GM12878 (cell line): ENCODE measurements around the gene RGL1. TPM values are rescaled to one million over a fixed set of nuclear protein-coding genes. Genes with fewer than 3 reads are reported as not detected.

Source experiments
- BMI1 ChIP-seq: fragments of 450-650 bp; IDR thresholded peaks from 2 replicates; pipeline ENCODE4 v1.6.1; 2016; ENCODE audit warnings: mild to moderate bottlenecking, moderate library complexity, borderline replicate concordance
- BRCA1 ChIP-seq: IDR thresholded peaks from 2 replicates; pipeline ENCODE4 v1.6.1; 2011; ENCODE audit warnings: low read depth, low read length, improper control_type of control experiment
- CREB1 ChIP-seq: IDR thresholded peaks from 2 replicates; pipeline ENCODE4 v1.6.1; 2012; ENCODE audit warnings: low read depth, mild to moderate bottlenecking, inconsistent platforms
- DPF2 ChIP-seq: fragments of 450-650 bp; IDR thresholded peaks from 2 replicates; pipeline ENCODE4 v1.6.1; 2017; ENCODE audit warnings: mild to moderate bottlenecking
- HDGF ChIP-seq: fragments of 450-650 bp; IDR thresholded peaks from 2 replicates; pipeline ENCODE4 v1.6.1; 2016; ENCODE audit warnings: antibody characterized with exemption
- KLF5 ChIP-seq: fragments of 450-650 bp; IDR thresholded peaks from 2 replicates; pipeline ENCODE4 v1.6.1; 2014; ENCODE audit warnings: mild to moderate bottlenecking; ENCODE audit not compliant: partially characterized antibody
- NFYB ChIP-seq: IDR thresholded peaks from 2 replicates; pipeline ENCODE4 v1.6.1; 2011; ENCODE audit warnings: low read depth, mild to moderate bottlenecking, low read length, improper control_type of control experiment, moderate library complexity; ENCODE audit not compliant: insufficient read depth
- NR2F1 ChIP-seq: fragments of 450-650 bp; conservative IDR thresholded peaks from 2 replicates; pipeline ENCODE4 v1.6.1; 2017; ENCODE audit warnings: mild to moderate bottlenecking
- SIX5 ChIP-seq: IDR thresholded peaks from 2 replicates; pipeline ENCODE4 v1.6.1; 2011; ENCODE audit warnings: mild to moderate bottlenecking, low read depth, low read length, moderate library complexity; ENCODE audit not compliant: severe bottlenecking
- SMARCA5 ChIP-seq: fragments of 450-650 bp; IDR thresholded peaks from 2 replicates; pipeline ENCODE4 v1.6.1; 2017; ENCODE audit warnings: mild to moderate bottlenecking
- SMC3 ChIP-seq: IDR thresholded peaks from 2 replicates; pipeline ENCODE4 v1.6.1; 2011; ENCODE audit warnings: low read length, improper control_type of control experiment, borderline replicate concordance
- SP1 ChIP-seq: IDR thresholded peaks from one replicate; pipeline ENCODE4 v1.6.1; 2011; ENCODE audit warnings: low read depth, low read length
- WRNIP1 ChIP-seq: IDR thresholded peaks from 2 replicates; pipeline ENCODE4 v1.6.1; 2011; ENCODE audit warnings: low read depth, low read length, improper control_type of control experiment, borderline replicate concordance
- polyA plus RNA-seq, 11 experiments: library from polyadenylated mRNA; depleted of rRNA in 4 of 11; unstranded in 6 of 11; stranded (reverse) in 5 of 11; fragments of >200 nt; fragmentation: Nextera tagmentation in 4 of 11; fragmentation: Illumina TruSeq in 1 of 11; extraction: Ambion mirVana in 4 of 11; extraction: Trizol in 1 of 11; gene quantifications; 1 replicate in 1 of 11; 2 replicates in 10 of 11; pipeline versions ENCODE4 v1.2.1 to v1.2.3, GENCODE V29; 2011 to 2016; ENCODE audit warnings: inconsistent platforms in 2 of 11, missing spikeins in 2 of 11, low read depth in 1 of 11
- total RNA-seq, 4 experiments: library from RNA; depleted of rRNA in 3 of 4; stranded (reverse); fragments of >200 nt in 3 of 4; fragmentation: Illumina TruSeq in 1 of 4; extraction: Trizol in 1 of 4; gene quantifications; 2 replicates each; pipeline versions ENCODE4 v1.2.1 to v1.2.3, GENCODE V29; 2013 to 2021
- TF ChIP-seq, protein P1 (sequence below): fragments of 450-650 bp; IDR thresholded peaks from 2 replicates; pipeline ENCODE4 v1.6.1; 2017; ENCODE audit warnings: mild to moderate bottlenecking, moderate library complexity
- TF ChIP-seq, protein P2 (sequence below): fragments of 450-650 bp; formaldehyde crosslinking; IDR thresholded peaks from 2 replicates; pipeline ENCODE4 v1.4.0; 2020; ENCODE audit warnings: mild to moderate bottlenecking, moderate library complexity
- TF ChIP-seq, protein P3 (sequence below): fragments of 450-650 bp; IDR thresholded peaks from 2 replicates; pipeline ENCODE4 v1.6.1; 2017; ENCODE audit warnings: low read depth, mild to moderate bottlenecking, moderate library complexity
- TF ChIP-seq, protein P4 (sequence below): IDR thresholded peaks from 2 replicates; pipeline ENCODE4 v1.6.1; 2011; ENCODE audit warnings: mild to moderate bottlenecking, low read depth, low read length, moderate library complexity; ENCODE audit not compliant: insufficient replicate concordance
- TF ChIP-seq, protein P5 (sequence below), 3 experiments: IDR thresholded peaks in 2 of 3; conservative IDR thresholded peaks in 1 of 3; 2 replicates each; pipeline ENCODE4 v1.5.1; 2011; ENCODE audit warnings: low read depth in 3 of 3, low read length in 3 of 3, mild to moderate bottlenecking in 3 of 3, control low read depth in 2 of 3, moderate library complexity in 2 of 3, inconsistent platforms in 1 of 3, mixed read lengths in 1 of 3; ENCODE audit not compliant: control insufficient read depth in 2 of 3, insufficient read depth in 1 of 3; ENCODE audit errors: extremely low read depth in 1 of 3

RGL1 gene
- total and polyA plus RNA-seq, 10 of the 15 experiments (the other 5 are each of a cell fraction or from before 2014, with no cell fraction given) = 8.1 to 25.0 (median 19.0) TPM

- TF ChIP-seq SIX5 = no peak
- TF ChIP-seq, protein P1, sequence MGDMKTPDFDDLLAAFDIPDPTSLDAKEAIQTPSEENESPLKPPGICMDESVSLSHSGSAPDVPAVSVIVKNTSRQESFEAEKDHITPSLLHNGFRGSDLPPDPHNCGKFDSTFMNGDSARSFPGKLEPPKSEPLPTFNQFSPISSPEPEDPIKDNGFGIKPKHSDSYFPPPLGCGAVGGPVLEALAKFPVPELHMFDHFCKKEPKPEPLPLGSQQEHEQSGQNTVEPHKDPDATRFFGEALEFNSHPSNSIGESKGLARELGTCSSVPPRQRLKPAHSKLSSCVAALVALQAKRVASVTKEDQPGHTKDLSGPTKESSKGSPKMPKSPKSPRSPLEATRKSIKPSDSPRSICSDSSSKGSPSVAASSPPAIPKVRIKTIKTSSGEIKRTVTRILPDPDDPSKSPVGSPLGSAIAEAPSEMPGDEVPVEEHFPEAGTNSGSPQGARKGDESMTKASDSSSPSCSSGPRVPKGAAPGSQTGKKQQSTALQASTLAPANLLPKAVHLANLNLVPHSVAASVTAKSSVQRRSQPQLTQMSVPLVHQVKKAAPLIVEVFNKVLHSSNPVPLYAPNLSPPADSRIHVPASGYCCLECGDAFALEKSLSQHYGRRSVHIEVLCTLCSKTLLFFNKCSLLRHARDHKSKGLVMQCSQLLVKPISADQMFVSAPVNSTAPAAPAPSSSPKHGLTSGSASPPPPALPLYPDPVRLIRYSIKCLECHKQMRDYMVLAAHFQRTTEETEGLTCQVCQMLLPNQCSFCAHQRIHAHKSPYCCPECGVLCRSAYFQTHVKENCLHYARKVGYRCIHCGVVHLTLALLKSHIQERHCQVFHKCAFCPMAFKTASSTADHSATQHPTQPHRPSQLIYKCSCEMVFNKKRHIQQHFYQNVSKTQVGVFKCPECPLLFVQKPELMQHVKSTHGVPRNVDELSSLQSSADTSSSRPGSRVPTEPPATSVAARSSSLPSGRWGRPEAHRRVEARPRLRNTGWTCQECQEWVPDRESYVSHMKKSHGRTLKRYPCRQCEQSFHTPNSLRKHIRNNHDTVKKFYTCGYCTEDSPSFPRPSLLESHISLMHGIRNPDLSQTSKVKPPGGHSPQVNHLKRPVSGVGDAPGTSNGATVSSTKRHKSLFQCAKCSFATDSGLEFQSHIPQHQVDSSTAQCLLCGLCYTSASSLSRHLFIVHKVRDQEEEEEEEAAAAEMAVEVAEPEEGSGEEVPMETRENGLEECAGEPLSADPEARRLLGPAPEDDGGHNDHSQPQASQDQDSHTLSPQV = no peak
- TF ChIP-seq NR2F1 = no peak
- no peak for TF ChIP-seq NFYB
- no peak for TF ChIP-seq SMARCA5
- no peak for TF ChIP-seq WRNIP1
- TF ChIP-seq BMI1 = no peak
- no peak for TF ChIP-seq SMC3
- TF ChIP-seq, protein P2, sequence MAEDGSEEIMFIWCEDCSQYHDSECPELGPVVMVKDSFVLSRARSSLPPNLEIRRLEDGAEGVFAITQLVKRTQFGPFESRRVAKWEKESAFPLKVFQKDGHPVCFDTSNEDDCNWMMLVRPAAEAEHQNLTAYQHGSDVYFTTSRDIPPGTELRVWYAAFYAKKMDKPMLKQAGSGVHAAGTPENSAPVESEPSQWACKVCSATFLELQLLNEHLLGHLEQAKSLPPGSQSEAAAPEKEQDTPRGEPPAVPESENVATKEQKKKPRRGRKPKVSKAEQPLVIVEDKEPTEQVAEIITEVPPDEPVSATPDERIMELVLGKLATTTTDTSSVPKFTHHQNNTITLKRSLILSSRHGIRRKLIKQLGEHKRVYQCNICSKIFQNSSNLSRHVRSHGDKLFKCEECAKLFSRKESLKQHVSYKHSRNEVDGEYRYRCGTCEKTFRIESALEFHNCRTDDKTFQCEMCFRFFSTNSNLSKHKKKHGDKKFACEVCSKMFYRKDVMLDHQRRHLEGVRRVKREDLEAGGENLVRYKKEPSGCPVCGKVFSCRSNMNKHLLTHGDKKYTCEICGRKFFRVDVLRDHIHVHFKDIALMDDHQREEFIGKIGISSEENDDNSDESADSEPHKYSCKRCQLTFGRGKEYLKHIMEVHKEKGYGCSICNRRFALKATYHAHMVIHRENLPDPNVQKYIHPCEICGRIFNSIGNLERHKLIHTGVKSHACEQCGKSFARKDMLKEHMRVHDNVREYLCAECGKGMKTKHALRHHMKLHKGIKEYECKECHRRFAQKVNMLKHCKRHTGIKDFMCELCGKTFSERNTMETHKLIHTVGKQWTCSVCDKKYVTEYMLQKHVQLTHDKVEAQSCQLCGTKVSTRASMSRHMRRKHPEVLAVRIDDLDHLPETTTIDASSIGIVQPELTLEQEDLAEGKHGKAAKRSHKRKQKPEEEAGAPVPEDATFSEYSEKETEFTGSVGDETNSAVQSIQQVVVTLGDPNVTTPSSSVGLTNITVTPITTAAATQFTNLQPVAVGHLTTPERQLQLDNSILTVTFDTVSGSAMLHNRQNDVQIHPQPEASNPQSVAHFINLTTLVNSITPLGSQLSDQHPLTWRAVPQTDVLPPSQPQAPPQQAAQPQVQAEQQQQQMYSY = no peak
- TF ChIP-seq HDGF = no peak
- TF ChIP-seq CREB1 = no peak
- TF ChIP-seq, protein P3, sequence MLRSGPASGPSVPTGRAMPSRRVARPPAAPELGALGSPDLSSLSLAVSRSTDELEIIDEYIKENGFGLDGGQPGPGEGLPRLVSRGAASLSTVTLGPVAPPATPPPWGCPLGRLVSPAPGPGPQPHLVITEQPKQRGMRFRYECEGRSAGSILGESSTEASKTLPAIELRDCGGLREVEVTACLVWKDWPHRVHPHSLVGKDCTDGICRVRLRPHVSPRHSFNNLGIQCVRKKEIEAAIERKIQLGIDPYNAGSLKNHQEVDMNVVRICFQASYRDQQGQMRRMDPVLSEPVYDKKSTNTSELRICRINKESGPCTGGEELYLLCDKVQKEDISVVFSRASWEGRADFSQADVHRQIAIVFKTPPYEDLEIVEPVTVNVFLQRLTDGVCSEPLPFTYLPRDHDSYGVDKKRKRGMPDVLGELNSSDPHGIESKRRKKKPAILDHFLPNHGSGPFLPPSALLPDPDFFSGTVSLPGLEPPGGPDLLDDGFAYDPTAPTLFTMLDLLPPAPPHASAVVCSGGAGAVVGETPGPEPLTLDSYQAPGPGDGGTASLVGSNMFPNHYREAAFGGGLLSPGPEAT = peak; percentile 83
- no peak for TF ChIP-seq KLF5
- TF ChIP-seq, protein P4, sequence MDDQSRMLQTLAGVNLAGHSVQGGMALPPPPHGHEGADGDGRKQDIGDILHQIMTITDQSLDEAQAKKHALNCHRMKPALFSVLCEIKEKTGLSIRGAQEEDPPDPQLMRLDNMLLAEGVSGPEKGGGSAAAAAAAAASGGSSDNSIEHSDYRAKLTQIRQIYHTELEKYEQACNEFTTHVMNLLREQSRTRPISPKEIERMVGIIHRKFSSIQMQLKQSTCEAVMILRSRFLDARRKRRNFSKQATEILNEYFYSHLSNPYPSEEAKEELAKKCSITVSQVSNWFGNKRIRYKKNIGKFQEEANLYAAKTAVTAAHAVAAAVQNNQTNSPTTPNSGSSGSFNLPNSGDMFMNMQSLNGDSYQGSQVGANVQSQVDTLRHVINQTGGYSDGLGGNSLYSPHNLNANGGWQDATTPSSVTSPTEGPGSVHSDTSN = no peak
- TF ChIP-seq DPF2 = peak; percentile 36; the same call in 1 of the 2 replicates
- TF ChIP-seq, protein P5, sequence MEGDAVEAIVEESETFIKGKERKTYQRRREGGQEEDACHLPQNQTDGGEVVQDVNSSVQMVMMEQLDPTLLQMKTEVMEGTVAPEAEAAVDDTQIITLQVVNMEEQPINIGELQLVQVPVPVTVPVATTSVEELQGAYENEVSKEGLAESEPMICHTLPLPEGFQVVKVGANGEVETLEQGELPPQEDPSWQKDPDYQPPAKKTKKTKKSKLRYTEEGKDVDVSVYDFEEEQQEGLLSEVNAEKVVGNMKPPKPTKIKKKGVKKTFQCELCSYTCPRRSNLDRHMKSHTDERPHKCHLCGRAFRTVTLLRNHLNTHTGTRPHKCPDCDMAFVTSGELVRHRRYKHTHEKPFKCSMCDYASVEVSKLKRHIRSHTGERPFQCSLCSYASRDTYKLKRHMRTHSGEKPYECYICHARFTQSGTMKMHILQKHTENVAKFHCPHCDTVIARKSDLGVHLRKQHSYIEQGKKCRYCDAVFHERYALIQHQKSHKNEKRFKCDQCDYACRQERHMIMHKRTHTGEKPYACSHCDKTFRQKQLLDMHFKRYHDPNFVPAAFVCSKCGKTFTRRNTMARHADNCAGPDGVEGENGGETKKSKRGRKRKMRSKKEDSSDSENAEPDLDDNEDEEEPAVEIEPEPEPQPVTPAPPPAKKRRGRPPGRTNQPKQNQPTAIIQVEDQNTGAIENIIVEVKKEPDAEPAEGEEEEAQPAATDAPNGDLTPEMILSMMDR (IDR thresholded peaks at IDR 0.05 in 2 of 3, conservative IDR thresholded peaks at IDR 0.05 in 1 of 3; ENCODE audit: control insufficient read depth in 2 of 3, extremely low read depth in 1 of 3, insufficient read depth in 1 of 3, low read depth in 3 of 3, low read length in 3 of 3) = no peak
- TF ChIP-seq BRCA1 = no peak
- TF ChIP-seq SP1 = no peak
Observed at GRCh38 chr1:183901748-183902330, 96.9 kb downstream of the RGL1 start (continued).
